CD4-positive, alpha-beta T cell treated with Interleukin-12 subunit alpha and Interleukin-12 subunit beta, for 1 hour (primary cell): ENCODE results near the gene GLI3.

Source experiments
- DNase-seq: peaks from one replicate; pipeline ENCODE4 v3.0.0-alpha.2; 2020

The GLI3 gene

GRCh38 chr7:41992881-41993867 lies 243.8 kb downstream of the GLI3 start:
- DNase-seq, result no peak

DNA sequence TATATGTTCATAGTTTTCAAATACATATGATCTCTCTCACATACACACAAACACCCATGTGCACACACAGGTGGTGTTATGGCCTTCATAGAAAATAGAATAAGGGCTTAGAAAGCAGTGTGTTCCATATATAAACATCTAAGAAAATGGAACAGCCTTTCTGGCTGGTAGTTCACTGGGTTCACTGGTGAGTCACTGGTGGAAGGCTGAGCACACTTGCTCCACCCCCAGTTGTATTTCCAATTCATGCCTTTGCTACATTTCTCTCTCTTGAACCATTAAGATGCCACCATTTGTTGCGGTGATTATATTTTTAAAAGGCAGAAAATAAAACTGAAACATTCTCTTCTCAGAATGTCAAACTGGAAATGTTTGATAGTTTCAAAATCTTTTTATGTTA lies 252.1 kb downstream of the GLI3 start:
- no peak for DNase-seq

- DNase-seq, result no peak
Observed at GRCh38 chr7:41981046-41982040, 255.7 kb downstream of the GLI3 start.

GRCh38 chr7:41979834-41980307 lies 257.1 kb downstream of the GLI3 start:
- no peak for DNase-seq

- no peak for DNase-seq
Observed at GRCh38 chr7:41978858-41979257, 258.2 kb downstream of the GLI3 start.

- no peak for DNase-seq
Observed at GRCh38 chr7:41977661-41978060, 259.3 kb downstream of the GLI3 start.

DNA sequence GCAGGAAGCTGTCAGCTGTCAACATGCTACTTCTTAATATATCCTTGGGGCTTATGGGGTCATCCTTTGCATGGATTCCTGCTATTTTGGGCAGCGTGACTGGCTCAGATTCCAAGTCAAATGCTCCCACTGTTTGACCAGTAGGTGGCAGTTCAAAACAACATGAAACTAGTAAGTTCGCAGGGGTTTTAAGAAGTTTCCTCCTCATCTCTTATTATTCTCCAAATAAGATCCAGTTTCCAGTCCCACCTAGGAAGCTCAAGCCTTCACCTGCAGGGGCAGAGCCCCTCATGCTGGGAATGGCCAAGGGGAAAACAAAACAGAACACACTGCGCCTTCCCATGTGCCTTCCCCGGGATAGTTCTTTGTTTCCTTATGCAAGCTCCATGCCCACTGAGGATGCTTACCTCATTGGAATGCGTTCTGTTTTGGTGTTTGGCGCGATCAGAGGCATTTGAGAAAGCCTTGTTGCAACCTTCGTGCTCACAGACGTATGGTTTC lies 259.8 kb downstream of the GLI3 start:
- DNase-seq, result no peak

DNA sequence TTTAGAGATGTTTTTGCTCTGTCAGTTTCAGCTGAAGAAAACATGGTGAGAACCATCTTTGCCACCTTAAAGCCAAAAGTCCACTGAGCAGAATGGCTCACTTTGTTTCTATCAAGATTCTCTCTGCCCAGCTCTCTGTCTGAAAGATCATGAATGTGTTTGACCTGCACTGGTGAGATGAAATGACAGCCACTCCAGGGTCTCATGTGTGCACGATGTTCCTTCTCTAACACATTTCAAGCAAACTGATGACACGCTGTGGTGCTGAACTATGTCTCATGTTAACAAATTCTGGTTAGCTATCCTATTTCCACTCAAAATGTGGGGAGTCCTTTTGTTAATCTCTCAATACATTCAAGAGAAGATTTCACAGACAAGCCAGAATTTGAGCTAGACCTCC lies 260.6 kb downstream of the GLI3 start:
- no peak for DNase-seq

GRCh38 chr7:41975849-41976248 lies 261.2 kb downstream of the GLI3 start:
- no peak for DNase-seq

- DNase-seq, result no peak
Observed at GRCh38 chr7:41974870-41975557, 262.0 kb downstream of the GLI3 start.

- DNase-seq, result no peak
Observed at GRCh38 chr7:41973202-41973730, 263.7 kb downstream of the GLI3 start.

DNA sequence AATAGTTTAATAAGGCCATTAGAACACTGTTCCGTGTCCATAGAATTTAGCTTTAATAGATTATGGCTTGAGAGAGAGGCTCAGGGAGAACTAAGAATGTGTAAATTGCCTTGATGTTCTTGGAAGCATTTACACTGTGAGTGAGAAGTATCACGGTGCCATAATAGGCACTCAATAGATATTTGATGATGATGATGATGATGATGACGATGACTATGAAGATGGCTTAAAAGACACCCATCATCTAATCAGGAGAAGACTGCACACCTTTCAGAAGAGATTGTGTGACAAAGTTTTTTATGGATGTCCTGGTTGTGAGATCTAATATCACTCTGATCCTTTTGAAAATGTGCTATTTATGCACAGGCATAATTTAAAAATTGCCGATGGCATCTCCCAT lies 264.2 kb downstream of the GLI3 start:
- no peak for DNase-seq

DNA sequence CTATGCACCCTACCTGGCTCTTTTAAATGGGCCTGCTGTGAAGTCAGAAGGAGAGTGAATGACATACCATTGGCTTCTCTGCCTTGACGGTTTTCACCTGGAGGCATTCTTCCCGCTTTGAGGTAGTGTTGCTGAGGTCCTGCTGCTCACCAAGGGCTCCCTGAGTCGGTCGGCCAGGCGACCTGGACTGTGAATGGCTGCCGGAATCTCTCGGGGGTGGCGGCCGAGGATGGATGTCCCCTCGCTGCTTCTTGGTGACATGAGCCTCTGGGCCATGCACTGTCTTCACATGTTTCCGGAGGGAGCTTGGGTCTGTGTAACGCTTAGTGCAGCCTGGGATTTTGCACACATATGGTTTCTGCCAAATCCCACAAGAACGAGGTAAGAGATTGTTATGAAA lies 264.7 kb downstream of the GLI3 start:
- DNase-seq, result no peak

DNA sequence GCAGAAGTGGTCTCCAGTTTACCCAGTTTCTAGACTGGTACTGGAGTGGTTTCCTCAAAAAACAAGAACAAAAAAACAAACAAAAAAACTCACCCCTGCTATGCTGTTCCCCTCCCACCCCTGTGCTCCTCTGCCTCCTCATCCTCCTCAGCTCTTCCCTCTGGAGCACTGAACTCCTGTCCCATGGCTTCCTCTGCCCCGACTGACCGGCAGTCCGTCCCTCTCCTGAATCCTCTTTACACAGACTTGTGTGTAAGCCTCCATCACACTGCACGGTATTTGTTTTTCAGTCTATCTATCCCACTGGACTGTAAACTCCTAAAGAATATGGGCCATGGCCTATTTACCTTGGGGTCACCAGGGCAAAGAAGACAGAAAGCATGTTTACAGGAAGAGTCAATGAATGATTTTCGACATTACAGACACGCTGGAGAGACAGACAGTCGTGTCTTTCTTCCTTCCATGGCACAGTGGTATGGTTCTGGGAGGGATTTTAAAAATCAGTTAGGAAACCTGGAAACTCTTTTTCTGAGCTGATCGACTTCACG lies 265.3 kb downstream of the GLI3 start:
- DNase-seq, result no peak

GRCh38 chr7:41970941-41971340 lies 266.1 kb downstream of the GLI3 start:
- no peak for DNase-seq

DNA sequence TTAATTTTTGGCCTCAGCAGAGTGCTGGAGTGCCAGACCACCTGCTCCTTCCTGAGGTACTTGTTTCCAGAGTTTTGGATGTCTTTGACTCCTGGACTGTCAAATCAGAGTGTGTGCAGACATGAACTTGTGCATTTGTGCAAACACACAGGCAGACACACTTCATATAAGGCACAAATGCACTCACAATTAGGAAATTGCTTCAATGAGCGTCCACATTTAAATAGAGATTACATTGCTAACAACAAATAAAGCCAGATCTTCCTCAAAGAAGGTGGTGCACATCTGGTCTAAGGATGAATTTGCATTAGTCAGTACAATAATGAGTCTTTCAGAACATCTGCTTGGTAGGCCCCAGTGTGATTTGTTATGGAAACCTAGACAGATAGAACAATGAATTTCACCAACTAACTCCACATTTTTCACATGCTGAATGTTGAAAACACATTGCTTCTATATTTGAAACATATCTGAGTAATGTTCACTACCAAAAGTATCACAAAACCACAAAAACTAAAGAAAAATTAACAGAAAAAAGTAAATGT lies 267.4 kb downstream of the GLI3 start:
- no peak for DNase-seq

DNA sequence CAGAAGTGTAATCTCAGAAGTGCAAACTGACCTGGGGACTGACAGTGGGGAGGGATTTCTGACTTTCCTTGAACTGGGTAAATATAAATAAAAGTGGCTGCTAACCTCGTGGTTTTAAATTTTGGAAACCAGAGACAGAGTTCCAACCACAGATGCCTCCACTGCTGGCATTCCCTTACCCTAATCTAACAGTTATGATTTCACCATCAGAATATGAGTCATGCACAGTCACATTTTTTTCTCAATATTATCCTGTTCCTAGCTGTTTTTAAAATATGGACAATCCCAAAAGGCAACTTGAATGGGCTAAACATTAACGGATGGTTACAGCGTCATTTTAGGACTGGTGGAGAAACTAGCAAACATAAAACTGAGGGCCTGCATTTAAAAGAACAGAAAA lies 269.9 kb downstream of the GLI3 start:
- no peak for DNase-seq

DNA sequence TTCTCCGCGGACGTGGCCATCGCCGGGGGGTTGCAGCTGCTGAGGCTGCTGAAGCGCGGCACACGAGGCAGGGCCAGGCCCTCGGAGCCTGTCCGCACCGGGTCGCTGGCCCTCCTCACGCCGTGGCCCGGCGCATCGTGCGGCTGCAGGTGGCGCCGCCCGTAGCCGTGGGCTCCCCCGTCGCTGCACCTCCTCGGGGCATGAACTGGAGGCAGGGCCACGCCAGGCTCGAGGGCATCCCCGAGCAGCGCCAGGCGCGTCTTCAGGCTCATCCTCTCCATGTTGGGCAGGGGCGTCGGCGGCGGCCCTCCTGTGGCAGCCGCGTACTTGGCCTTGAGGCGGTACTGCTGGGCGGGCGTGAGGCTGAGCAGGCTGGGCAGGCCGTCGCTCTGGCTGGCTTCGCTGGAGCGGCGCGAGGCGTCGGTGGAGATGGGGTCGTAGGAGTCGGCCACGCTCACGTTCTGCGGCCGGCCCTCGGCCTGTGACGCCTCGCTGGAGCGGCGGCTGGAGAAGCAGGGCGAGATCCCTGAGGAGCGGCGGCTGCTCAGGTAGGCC lies 271.0 kb downstream of the GLI3 start:
- DNase-seq, result no peak

DNA sequence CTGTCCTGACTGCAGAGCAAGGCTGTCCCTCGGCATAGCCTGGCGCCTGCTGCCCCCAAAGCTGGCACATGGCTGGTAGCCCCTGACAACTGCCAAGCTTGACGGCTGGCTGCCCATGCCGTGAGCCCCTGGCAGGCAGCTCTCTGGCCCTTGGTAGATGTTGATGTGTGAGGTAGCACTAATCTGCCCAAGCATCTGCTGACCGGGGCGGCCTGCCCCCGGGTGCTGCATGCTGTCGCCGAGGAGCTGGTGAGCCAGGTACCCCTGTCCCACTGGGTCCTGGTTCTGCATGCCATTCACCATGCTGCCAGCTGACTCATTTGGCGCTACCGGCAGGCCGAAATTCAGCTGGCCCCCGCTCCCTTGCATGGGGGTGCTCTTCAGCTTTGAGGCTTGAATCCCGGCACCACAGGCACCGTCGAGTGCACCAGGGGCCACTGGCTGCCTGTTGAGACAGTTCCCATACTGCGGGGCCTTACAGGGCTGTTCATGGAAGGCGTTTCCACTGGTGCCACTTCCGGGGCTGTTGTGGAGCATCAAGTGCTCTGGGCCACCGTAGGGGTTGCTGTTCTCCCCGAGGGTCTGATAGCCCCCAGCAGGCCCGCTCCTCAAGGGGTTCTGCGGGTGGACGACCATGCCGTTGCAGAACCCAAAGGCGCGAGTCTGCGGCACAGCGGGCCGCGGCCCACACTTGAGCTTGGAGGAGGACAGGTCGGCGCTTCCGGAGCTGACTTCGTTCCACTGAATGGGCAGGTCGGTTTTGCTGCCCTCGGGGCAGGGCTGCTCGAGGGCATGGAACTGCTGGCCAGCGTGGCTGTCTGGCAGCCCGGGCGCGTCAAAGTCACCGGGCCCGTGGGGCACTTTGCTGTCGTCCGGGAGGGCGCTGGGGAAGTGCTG lies 271.9 kb downstream of the GLI3 start:
- no peak for DNase-seq

DNA sequence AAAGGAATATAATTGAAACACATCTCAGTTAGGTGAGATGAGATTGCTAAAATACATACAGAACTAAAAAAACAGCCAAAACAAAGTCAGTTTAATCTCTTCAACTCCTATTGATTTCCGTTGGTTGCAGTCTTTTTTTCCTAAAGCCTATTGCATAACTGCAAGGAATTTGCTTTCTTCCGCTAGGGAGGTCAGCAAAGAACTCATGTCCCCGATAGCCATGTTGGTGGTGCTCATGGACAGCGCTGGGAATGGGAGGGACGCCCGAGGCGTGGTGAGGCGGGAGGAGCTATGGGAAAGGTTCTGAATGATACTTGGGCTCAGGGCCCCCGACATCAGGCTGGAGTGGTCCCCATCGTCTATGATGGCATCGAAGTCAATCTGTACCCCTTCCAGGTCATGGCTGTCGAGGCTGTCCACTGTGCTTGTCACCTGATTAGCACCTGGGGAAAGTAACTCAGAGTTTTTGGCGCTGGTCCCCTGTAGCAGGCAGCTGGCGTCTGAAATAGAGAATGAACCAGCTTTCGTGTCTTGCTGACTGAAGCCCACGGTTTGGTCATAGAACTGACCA lies 272.7 kb downstream of the GLI3 start:
- no peak for DNase-seq
